Measurements from ENCODE around the gene DDI1.

DNA sequence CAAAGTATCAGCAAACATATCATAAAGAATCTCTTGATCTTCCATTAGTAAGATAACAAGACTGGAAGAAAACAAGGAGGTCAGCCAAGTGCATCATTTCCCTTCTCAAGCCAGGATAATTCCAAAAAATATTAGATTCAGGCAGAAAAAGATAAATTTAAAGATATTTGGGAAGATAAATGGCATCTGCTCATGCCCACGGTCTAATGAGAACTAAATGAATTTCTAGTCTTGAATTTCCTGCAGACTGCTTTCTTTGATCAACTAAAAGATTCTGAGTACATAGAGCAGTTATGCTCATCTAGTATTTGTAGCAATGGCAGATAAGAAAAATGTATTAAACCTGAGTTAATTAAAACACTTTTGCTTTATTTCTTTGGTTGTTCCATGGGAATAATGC lies 31.1 kb downstream of the DDI1 start:
- TF ChIP-seq EP300 (IDR thresholded peaks at IDR 0.05) (no peak), POLR2AphosphoS5 (IDR thresholded peaks at IDR 0.05) (no peak)
- TF ChIP-seq, protein P1, sequence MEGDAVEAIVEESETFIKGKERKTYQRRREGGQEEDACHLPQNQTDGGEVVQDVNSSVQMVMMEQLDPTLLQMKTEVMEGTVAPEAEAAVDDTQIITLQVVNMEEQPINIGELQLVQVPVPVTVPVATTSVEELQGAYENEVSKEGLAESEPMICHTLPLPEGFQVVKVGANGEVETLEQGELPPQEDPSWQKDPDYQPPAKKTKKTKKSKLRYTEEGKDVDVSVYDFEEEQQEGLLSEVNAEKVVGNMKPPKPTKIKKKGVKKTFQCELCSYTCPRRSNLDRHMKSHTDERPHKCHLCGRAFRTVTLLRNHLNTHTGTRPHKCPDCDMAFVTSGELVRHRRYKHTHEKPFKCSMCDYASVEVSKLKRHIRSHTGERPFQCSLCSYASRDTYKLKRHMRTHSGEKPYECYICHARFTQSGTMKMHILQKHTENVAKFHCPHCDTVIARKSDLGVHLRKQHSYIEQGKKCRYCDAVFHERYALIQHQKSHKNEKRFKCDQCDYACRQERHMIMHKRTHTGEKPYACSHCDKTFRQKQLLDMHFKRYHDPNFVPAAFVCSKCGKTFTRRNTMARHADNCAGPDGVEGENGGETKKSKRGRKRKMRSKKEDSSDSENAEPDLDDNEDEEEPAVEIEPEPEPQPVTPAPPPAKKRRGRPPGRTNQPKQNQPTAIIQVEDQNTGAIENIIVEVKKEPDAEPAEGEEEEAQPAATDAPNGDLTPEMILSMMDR (IDR thresholded peaks at IDR 0.05): no peak
